HEK293 (cell line): ENCODE data around the gene MYD88.

Source experiments
- CTCF ChIA-PET: fragments of 350-600 bp; formaldehyde crosslinking; extraction: SDS; loops from one replicate; lab custom pipeline; 2021; ENCODE audit warnings: antibody characterized with exemption; lab: Yijun Ruan, JAX
- POLR2A ChIA-PET: fragments of 300-600 bp; formaldehyde crosslinking; extraction: SDS; loops from one replicate; lab custom pipeline; 2020; ENCODE audit warnings: antibody characterized with exemption, inconsistent platforms; lab: Yijun Ruan, JAX
- H3K27ac ChIP-seq: fragments of 200-500 bp; sonication (Bioruptor generic); 2 replicates; pipeline ENCODE4 v1.5.1; 2014; ENCODE audit warnings: low read depth, low read length, control low read depth, inconsistent platforms; ENCODE audit errors: extremely low read depth
- H3K36me3 ChIP-seq, 2 experiments: fragments of 200-500 bp in 1 of 2; sonication (Bioruptor generic) in 1 of 2; 1 replicate in 1 of 2; 2 replicates in 1 of 2; pipeline ENCODE4 v1.5.1; 2014 to 2017; ENCODE audit warnings: inconsistent platforms in 2 of 2, low read length in 2 of 2; ENCODE audit not compliant: control insufficient read depth in 2 of 2, insufficient read depth in 1 of 2
- H3K4me1 ChIP-seq: fragments of 200-500 bp; sonication (Bioruptor generic); 2 replicates; pipeline ENCODE4 v1.5.1; 2014; ENCODE audit warnings: mild to moderate bottlenecking, low read length, inconsistent platforms; ENCODE audit not compliant: control insufficient read depth, insufficient read depth
- H3K4me3 ChIP-seq: 2 replicates; pipeline ENCODE4 v1.5.1; 2011; ENCODE audit warnings: low read depth, mild to moderate bottlenecking, control low read depth, low read length, moderate library complexity
- H3K9me3 ChIP-seq: fragments of 200-500 bp; sonication (Bioruptor generic); 2 replicates; pipeline ENCODE4 v1.5.1; 2014; ENCODE audit warnings: low read depth, low read length, inconsistent platforms; ENCODE audit not compliant: control insufficient read depth, insufficient read depth
- IKZF3 ChIP-seq: fragments of 450-650 bp; IDR thresholded peaks from 2 replicates; pipeline ENCODE4 v1.5.0; 2018; ENCODE audit warnings: missing biosample characterization, mild to moderate bottlenecking, missing genetic modification characterization, moderate library complexity
- MZF1 ChIP-seq: fragments of 450-650 bp; formaldehyde crosslinking; IDR thresholded peaks from 2 replicates; pipeline ENCODE4 v1.5.1; 2017; ENCODE audit warnings: missing biosample characterization, missing genetic modification characterization, borderline replicate concordance
- ZBTB1 ChIP-seq: fragments of 450-650 bp; formaldehyde crosslinking; IDR thresholded peaks from 2 replicates; pipeline ENCODE4 v1.5.1; 2016; ENCODE audit warnings: missing biosample characterization, missing genetic modification characterization
- ZNF121 ChIP-seq: fragments of 450-650 bp; formaldehyde crosslinking; IDR thresholded peaks from 2 replicates; pipeline ENCODE4 v1.5.1; 2016; ENCODE audit warnings: missing biosample characterization, missing genetic modification characterization
- ZNF138 ChIP-seq: fragments of 450-650 bp; formaldehyde crosslinking; IDR thresholded peaks from 2 replicates; pipeline ENCODE4 v1.5.1; 2016; ENCODE audit warnings: missing biosample characterization, missing genetic modification characterization, borderline replicate concordance
- ZNF214 ChIP-seq: fragments of 450-650 bp; formaldehyde crosslinking; IDR thresholded peaks from 2 replicates; pipeline ENCODE4 v1.5.1; 2017; ENCODE audit warnings: missing biosample characterization, mild to moderate bottlenecking, missing genetic modification characterization, borderline replicate concordance
- ZNF335 ChIP-seq: fragments of 450-650 bp; formaldehyde crosslinking; conservative IDR thresholded peaks from 2 replicates; pipeline ENCODE4 v1.5.1; 2016; ENCODE audit warnings: missing biosample characterization, missing genetic modification characterization
- ZNF433 ChIP-seq: fragments of 450-650 bp; formaldehyde crosslinking; IDR thresholded peaks from 2 replicates; pipeline ENCODE4 v1.5.1; 2016; ENCODE audit warnings: missing biosample characterization, missing genetic modification characterization, low read depth
- ZNF549 ChIP-seq: fragments of 450-650 bp; IDR thresholded peaks from 2 replicates; pipeline ENCODE4 v1.5.1; 2018; ENCODE audit warnings: missing biosample characterization, missing genetic modification characterization, mild to moderate bottlenecking, inconsistent platforms, moderate library complexity
- ZNF837 ChIP-seq: fragments of 450-650 bp; formaldehyde crosslinking; IDR thresholded peaks from 2 replicates; pipeline ENCODE4 v1.5.1; 2016; ENCODE audit warnings: missing biosample characterization, missing genetic modification characterization
- ZSCAN23 ChIP-seq: fragments of 450-650 bp; formaldehyde crosslinking; IDR thresholded peaks from 2 replicates; pipeline ENCODE4 v1.5.1; 2016; ENCODE audit warnings: missing biosample characterization, missing genetic modification characterization
- TF ChIP-seq, protein P1 (sequence below): fragments of 450-650 bp; formaldehyde crosslinking; IDR thresholded peaks from 2 replicates; pipeline ENCODE4 v1.5.0; 2017; ENCODE audit warnings: missing biosample characterization, missing genetic modification characterization, borderline replicate concordance
- TF ChIP-seq, protein P2 (sequence below): fragments of 450-650 bp; formaldehyde crosslinking; IDR thresholded peaks from 2 replicates; pipeline ENCODE4 v1.5.1; 2017; ENCODE audit warnings: missing biosample characterization, missing genetic modification characterization
- TF ChIP-seq, protein P3 (sequence below): fragments of 450-650 bp; formaldehyde crosslinking; IDR thresholded peaks from 2 replicates; pipeline ENCODE4 v1.5.1; 2016; ENCODE audit warnings: missing biosample characterization, missing genetic modification characterization
- TF ChIP-seq, protein P4 (sequence below): fragments of 450-650 bp; formaldehyde crosslinking; IDR thresholded peaks from 2 replicates; pipeline ENCODE4 v1.5.1; 2016; ENCODE audit warnings: missing biosample characterization, missing genetic modification characterization
- TF ChIP-seq, protein P5 (sequence below): fragments of 450-650 bp; formaldehyde crosslinking; IDR thresholded peaks from 2 replicates; pipeline ENCODE4 v1.5.1; 2016; ENCODE audit warnings: missing biosample characterization, missing genetic modification characterization
- TF ChIP-seq, protein P6 (sequence below): IDR thresholded peaks from 2 replicates; pipeline ENCODE4 v1.6.1; 2011; ENCODE audit warnings: mild to moderate bottlenecking, low read depth, low read length, borderline replicate concordance
- TF ChIP-seq, protein P7 (sequence below): fragments of 450-650 bp; formaldehyde crosslinking; IDR thresholded peaks from 2 replicates; pipeline ENCODE4; 2016; ENCODE audit warnings: missing biosample characterization, missing genetic modification characterization

The MYD88 gene

DNA sequence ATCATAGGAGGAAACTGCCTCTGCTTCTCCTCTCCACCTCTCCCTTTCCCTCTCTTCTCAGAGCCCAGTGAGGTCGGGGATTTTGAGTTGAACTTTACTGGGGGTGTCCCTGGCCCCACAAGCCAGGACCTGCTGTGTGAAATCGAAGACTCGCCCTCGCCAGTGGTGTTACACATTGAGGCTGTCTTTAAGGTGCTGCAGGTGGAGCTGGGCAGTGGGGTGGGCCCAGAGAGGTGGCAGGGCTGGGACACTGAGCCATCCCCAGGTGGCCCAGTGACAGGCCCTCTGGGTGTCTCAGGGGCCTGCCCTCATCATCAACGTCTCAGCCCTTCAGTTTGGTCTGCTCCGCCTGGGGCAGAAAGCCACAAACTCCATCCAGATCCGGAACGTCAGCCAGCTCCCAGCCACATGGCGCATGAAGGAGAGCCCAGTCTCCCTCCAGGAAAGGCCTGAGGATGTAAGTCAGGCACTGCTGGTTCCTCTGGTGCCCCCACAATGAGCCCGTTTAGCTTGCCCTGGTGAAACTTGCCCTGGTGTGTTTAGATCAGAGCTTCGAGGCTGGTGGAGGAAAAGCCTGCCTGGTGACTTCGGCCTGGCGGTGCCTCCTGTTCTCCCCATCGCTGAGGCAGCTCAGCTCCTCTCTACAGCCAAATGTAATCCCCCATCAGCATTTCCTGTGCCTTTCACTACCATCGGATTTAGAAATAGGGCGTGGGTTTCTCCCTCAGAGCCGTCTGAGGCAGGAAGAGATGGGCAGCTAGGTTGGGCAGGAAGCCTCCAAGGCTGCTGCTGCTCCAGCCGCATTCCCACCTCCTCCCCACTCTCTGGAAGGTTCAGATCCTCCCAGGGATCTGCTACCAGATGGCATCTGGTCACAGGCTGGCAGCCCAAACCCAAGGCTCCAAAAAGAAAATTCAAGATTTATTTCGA, 40.8 kb upstream of the MYD88 start (continued):
- TF ChIP-seq, protein P1, sequence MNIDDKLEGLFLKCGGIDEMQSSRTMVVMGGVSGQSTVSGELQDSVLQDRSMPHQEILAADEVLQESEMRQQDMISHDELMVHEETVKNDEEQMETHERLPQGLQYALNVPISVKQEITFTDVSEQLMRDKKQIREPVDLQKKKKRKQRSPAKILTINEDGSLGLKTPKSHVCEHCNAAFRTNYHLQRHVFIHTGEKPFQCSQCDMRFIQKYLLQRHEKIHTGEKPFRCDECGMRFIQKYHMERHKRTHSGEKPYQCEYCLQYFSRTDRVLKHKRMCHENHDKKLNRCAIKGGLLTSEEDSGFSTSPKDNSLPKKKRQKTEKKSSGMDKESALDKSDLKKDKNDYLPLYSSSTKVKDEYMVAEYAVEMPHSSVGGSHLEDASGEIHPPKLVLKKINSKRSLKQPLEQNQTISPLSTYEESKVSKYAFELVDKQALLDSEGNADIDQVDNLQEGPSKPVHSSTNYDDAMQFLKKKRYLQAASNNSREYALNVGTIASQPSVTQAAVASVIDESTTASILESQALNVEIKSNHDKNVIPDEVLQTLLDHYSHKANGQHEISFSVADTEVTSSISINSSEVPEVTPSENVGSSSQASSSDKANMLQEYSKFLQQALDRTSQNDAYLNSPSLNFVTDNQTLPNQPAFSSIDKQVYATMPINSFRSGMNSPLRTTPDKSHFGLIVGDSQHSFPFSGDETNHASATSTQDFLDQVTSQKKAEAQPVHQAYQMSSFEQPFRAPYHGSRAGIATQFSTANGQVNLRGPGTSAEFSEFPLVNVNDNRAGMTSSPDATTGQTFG (tag by site-specific recombination): no peak
- TF ChIP-seq ZNF121 (no peak), ZSCAN23 (no peak), ZNF138 (tag by site-specific recombination) (no peak)
- TF ChIP-seq, protein P2, sequence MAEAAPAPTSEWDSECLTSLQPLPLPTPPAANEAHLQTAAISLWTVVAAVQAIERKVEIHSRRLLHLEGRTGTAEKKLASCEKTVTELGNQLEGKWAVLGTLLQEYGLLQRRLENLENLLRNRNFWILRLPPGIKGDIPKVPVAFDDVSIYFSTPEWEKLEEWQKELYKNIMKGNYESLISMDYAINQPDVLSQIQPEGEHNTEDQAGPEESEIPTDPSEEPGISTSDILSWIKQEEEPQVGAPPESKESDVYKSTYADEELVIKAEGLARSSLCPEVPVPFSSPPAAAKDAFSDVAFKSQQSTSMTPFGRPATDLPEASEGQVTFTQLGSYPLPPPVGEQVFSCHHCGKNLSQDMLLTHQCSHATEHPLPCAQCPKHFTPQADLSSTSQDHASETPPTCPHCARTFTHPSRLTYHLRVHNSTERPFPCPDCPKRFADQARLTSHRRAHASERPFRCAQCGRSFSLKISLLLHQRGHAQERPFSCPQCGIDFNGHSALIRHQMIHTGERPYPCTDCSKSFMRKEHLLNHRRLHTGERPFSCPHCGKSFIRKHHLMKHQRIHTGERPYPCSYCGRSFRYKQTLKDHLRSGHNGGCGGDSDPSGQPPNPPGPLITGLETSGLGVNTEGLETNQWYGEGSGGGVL (tag by site-specific recombination): no peak

DNA sequence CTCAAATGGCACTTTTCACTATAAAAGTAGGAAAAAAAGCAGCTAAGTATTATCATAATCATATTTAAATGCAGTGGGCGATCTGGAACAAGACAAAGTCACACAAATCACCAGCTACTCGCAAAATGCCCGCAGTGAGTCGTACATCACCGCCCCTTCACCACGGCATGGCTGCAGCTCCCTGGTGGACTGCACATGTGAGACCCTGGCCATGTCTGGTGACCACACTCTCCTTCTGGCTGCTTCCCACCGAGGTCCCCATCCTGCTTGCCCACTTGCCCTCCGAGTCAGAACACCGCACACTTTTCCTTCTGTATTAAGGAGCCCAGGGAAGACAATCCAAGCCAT, 40.1 kb upstream of the MYD88 start:
- POLR2A ChIA-PET: no interaction called here
- H3K9me3 ChIP-seq: no peaks in the 10 kb centered on the region
- CTCF ChIA-PET: no interaction called here
- H3K4me3 ChIP-seq: no peak overlapping the region
- H3K4me1 ChIP-seq: no peaks in the 10 kb centered on the region
- H3K36me3 ChIP-seq: no peaks in the 10 kb centered on the region
- H3K27ac ChIP-seq: no peak overlapping the region
- TF ChIP-seq, protein P3, sequence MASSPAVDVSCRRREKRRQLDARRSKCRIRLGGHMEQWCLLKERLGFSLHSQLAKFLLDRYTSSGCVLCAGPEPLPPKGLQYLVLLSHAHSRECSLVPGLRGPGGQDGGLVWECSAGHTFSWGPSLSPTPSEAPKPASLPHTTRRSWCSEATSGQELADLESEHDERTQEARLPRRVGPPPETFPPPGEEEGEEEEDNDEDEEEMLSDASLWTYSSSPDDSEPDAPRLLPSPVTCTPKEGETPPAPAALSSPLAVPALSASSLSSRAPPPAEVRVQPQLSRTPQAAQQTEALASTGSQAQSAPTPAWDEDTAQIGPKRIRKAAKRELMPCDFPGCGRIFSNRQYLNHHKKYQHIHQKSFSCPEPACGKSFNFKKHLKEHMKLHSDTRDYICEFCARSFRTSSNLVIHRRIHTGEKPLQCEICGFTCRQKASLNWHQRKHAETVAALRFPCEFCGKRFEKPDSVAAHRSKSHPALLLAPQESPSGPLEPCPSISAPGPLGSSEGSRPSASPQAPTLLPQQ: no peak
- TF ChIP-seq ZBTB1 (no peak), ZNF837 (tag by site-specific recombination) (no peak), ZNF335 (tag by site-specific recombination) (no peak), ZNF433 (tag by site-specific recombination) (no peak), ZNF549 (tag by site-specific recombination) (no peak), MZF1 (tag by site-specific recombination) (no peak), IKZF3 (tag by site-specific recombination) (no peak), ZNF214 (tag by site-specific recombination) (no peak)
- TF ChIP-seq, protein P4, sequence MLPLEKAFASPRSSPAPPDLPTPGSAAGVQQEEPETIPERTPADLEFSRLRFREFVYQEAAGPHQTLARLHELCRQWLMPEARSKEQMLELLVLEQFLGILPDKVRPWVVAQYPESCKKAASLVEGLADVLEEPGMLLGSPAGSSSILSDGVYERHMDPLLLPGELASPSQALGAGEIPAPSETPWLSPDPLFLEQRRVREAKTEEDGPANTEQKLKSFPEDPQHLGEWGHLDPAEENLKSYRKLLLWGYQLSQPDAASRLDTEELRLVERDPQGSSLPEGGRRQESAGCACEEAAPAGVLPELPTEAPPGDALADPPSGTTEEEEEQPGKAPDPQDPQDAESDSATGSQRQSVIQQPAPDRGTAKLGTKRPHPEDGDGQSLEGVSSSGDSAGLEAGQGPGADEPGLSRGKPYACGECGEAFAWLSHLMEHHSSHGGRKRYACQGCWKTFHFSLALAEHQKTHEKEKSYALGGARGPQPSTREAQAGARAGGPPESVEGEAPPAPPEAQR (tag by site-specific recombination): no peak
- TF ChIP-seq, protein P5, sequence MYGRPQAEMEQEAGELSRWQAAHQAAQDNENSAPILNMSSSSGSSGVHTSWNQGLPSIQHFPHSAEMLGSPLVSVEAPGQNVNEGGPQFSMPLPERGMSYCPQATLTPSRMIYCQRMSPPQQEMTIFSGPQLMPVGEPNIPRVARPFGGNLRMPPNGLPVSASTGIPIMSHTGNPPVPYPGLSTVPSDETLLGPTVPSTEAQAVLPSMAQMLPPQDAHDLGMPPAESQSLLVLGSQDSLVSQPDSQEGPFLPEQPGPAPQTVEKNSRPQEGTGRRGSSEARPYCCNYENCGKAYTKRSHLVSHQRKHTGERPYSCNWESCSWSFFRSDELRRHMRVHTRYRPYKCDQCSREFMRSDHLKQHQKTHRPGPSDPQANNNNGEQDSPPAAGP (tag by site-specific recombination): no peak
- TF ChIP-seq, protein P6, sequence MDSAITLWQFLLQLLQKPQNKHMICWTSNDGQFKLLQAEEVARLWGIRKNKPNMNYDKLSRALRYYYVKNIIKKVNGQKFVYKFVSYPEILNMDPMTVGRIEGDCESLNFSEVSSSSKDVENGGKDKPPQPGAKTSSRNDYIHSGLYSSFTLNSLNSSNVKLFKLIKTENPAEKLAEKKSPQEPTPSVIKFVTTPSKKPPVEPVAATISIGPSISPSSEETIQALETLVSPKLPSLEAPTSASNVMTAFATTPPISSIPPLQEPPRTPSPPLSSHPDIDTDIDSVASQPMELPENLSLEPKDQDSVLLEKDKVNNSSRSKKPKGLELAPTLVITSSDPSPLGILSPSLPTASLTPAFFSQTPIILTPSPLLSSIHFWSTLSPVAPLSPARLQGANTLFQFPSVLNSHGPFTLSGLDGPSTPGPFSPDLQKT: no peak
- TF ChIP-seq, protein P7, sequence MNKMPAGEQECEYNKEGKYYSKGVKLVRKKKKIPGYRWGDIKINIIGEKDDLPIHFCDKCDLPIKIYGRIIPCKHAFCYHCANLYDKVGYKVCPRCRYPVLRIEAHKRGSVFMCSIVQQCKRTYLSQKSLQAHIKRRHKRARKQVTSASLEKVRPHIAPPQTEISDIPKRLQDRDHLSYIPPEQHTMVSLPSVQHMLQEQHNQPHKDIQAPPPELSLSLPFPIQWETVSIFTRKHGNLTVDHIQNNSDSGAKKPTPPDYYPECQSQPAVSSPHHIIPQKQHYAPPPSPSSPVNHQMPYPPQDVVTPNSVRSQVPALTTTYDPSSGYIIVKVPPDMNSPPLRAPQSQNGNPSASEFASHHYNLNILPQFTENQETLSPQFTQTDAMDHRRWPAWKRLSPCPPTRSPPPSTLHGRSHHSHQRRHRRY (tag by site-specific recombination): no peak
